ENCODE measurements around the gene PTHLH.

DNA sequence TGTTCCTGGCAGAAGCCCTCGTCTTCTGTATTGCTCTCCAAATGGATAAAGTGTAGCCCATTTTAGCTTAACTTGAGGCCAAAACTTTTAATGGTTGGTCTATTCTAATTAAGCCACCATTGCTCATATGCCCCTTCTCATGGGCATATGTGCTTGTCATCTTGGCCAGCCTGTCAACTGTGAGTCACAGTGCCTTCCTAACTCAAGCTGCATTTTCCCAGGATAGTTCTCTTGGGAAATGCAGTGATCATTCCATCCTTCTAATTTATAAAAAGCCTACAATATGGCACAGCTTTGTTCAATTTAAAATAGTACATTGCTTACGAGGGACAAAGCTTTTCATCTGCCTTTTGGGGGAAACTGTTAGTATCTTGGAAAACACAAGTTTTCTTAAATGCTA, 6.6 kb downstream of the PTHLH start:
- no peak for TF ChIP-seq POLR2A (IDR thresholded peaks at IDR 0.05)
- TF ChIP-seq CTCF (IDR thresholded peaks at IDR 0.05) = no peak
